Heart left ventricle (tissue), 16 donors: ENCODE data around the gene MGME1. TPM values are rescaled to one million over a fixed set of nuclear protein-coding genes. Genes with fewer than 3 reads are reported as not detected.

Experiments used
- ATAC-seq, 4 donors: fragments of 200-7000 bp; cut with Tn5 transposase; one replicate each; pipeline ENCODE4 v1.9.1; 2020 to 2022; ENCODE audit warnings: moderate library complexity in 4 of 4, mild to moderate bottlenecking in 3 of 4, moderate number of reproducible peaks in 1 of 4
- DNase-seq, 5 donors: peaks; one replicate each; pipeline ENCODE4 v3.0.0-alpha.2; 2020
- H3K27ac ChIP-seq, 12 donors: fragments of 200-600 bp; sonication (generic) in 4 of 12; one replicate each; pipeline versions ENCODE4 v1.5.0 to v1.8.0; 2016 to 2022; ENCODE audit warnings: mild to moderate bottlenecking in 2 of 12
- H3K27me3 ChIP-seq, 9 donors: fragments of 200-600 bp; sonication (generic) in 2 of 9; one replicate each; pipeline versions ENCODE4 v1.5.1 to v1.8.0; 2016 to 2022; ENCODE audit warnings: mild to moderate bottlenecking in 3 of 9
- H3K36me3 ChIP-seq, 9 donors: fragments of 200-600 bp; sonication (generic) in 2 of 9; one replicate each; pipeline versions ENCODE4 v1.5.0 to v1.8.0; 2018 to 2022; ENCODE audit warnings: mild to moderate bottlenecking in 2 of 9
- H3K4me1 ChIP-seq, 12 donors: fragments of 200-600 bp; sonication (generic) in 4 of 12; one replicate each; pipeline versions ENCODE4 v1.5.0 to v1.8.0; 2016 to 2022; ENCODE audit warnings: mild to moderate bottlenecking in 3 of 12
- H3K4me3 ChIP-seq, 12 donors: fragments of 200-600 bp; sonication (generic) in 4 of 12; one replicate each; pipeline versions ENCODE4 v1.5.0 to v1.8.0; 2017 to 2022; ENCODE audit warnings: mild to moderate bottlenecking in 9 of 12, moderate library complexity in 4 of 12
- H3K9me3 ChIP-seq, 12 donors: fragments of 200-600 bp; sonication (generic) in 4 of 12; one replicate each; pipeline versions ENCODE4 v1.5.0 to v1.8.0; 2016 to 2022; ENCODE audit warnings: mild to moderate bottlenecking in 1 of 12
- CTCF ChIP-seq, 12 donors: fragments of 200-600 bp; sonication (generic) in 4 of 12; IDR thresholded peaks; one replicate each; pipeline versions ENCODE4 v1.5.0 to v1.8.0; 2018 to 2022; ENCODE audit warnings: antibody characterized with exemption in 12 of 12, mild to moderate bottlenecking in 5 of 12
- POLR2A ChIP-seq, 2 donors: fragments of 450-650 bp; IDR thresholded peaks; one replicate each; pipeline ENCODE4 v1.6.1; 2017; ENCODE audit warnings: antibody characterized with exemption in 2 of 2, mild to moderate bottlenecking in 2 of 2, moderate library complexity in 2 of 2
- WGBS, 4 donors: extraction: QIAGEN DNeasy Blood & Tissue Kit in 2 of 4; methylation state at CpG; one replicate each; pipeline versions ENCODE4 v1.1.5 to v1.1.7; 2013 to 2018; 5-methylcytosine and 5-hydroxymethylcytosine counted together
- intact Hi-C, 10 donors: fragments of 100-400 bp; cut with DNase I; formaldehyde crosslinking; loops; one replicate each; pipeline versions ENCODE4 v1.11.1 to v1.14.2; 2022
- polyA plus RNA-seq, 2 donors: library from polyadenylated mRNA; stranded (reverse); fragments of 200-250 nt; gene quantifications; one replicate each; pipeline ENCODE4 v1.2.3, GENCODE V29; 2013
- total RNA-seq, 9 donors: library from RNA; depleted of rRNA in 2 of 9; stranded (reverse); fragments of >200 nt in 2 of 9; fragmentation: NEBNext Ultra II Directional in 3 of 9; extraction: Animal tissue kit (Norgen Biotek cat#: 25700) in 3 of 9; gene quantifications; one replicate each; pipeline versions ENCODE4 v1.1.0 to v1.2.4, GENCODE V29; 2016 to 2023
- donor health status: ischemic (EF 13 %, LVEDD 7.1; RV severe dilation, severe dysfunction).
- donor health status: healthy with polysubstance abuse.
- donor health status: DM: no; HTN: yes; CAD: no.
- donor health status: DM: no; HTN: no; CAD: no.
- donor health status: ischemic (EF 25% LVEDD 6.9; RV normal size, moderate dysfunction).
- donor health status: ischemic (EF 25% LVEDD 5.7; RV mildly dilated, moderate dysfunction).
- donor health status: healthy.
- donor health status: DM: yes; HTN: yes; CAD: no.
- donor health status: ischemic (EF 35%, LVEDD 5.7; RV mildly dilated, moderate dysfunction).
- donor health status: nonischemic (EF 11% LVEDD 7.7; RV severe dilation, severe dysfunction).
- donor health status: DM: yes; HTN: yes; CAD: no.
- donor health status: PGD.
- donor health status: ischemic (EF 29% LVEDD 5.4; RV normal size, mild dysfunction).
- donor health status: nonischemic (EF 23%, LVEDD 6.1; RV moderate dilation, normal function).

The MGME1 gene
- total and polyA plus RNA-seq, 11 donors, result 7.7 to 22.0 (median 10.9) TPM

GRCh38 chr20:17987988-17988387, 19.2 kb downstream of the MGME1 start:
- 97 to 100% (median 99%) methylated on average over 3 of the region's 3 CpGs for WGBS, 4 donors
- TF ChIP-seq CTCF (IDR thresholded peaks at IDR 0.05) (no peak), POLR2A (IDR thresholded peaks at IDR 0.05) (no peak)
- H3K4me3 ChIP-seq, result no peak overlapping the region
- no peak overlapping the region for H3K27ac ChIP-seq
- H3K36me3 ChIP-seq, result peaks cover 0 to 54% (median 26%) of the 10 kb centered on the region in 9 donors
- intact Hi-C loops, result no loop called here
- H3K9me3 ChIP-seq, result no peaks in the 10 kb centered on the region
- no peak for ATAC-seq
- no peak for DNase-seq
- no peaks in the 10 kb centered on the region for H3K4me1 ChIP-seq
- no peaks in the 10 kb centered on the region for H3K27me3 ChIP-seq

GRCh38 chr20:17990278-17990972, 21.6 kb downstream of the MGME1 start:
- no peak overlapping the region for H3K27ac ChIP-seq
- ATAC-seq (no peak), DNase-seq (no peak)
- H3K27me3 ChIP-seq, result no peaks in the 10 kb centered on the region
- H3K9me3 ChIP-seq, result no peaks in the 10 kb centered on the region
- TF ChIP-seq POLR2A (IDR thresholded peaks at IDR 0.05) (no peak), CTCF (IDR thresholded peaks at IDR 0.05) (no peak)
- H3K4me1 ChIP-seq, result no peaks in the 10 kb centered on the region
- H3K4me3 ChIP-seq, result no peak overlapping the region
- H3K36me3 ChIP-seq, result peaks cover 0 to 44% (median 26%) of the 10 kb centered on the region in 9 donors
- WGBS, 4 donors, result 87 to 92% (median 90%) methylated on average over 9 to 10 of the region's 10 CpGs
- intact Hi-C loops, result loop anchor here in 7 of 10 donors (5.0 to 10.0 kb wide), 5 partner anchors 88 to 486 kb away; partner anchors contain the start of gene BFSP1 (in 5 of the 7)

- H3K9me3 ChIP-seq, result no peaks in the 10 kb centered on the region
- ATAC-seq (no peak), DNase-seq (no peak)
- TF ChIP-seq POLR2A (IDR thresholded peaks at IDR 0.05), result no peak
- TF ChIP-seq CTCF (IDR thresholded peaks at IDR 0.05), result no peak
- H3K4me3 ChIP-seq, result no peak overlapping the region
- no peak overlapping the region for H3K27ac ChIP-seq
- H3K4me1 ChIP-seq, result peaks cover 0 to 7% (median 0%) of the 10 kb centered on the region in 12 donors
- intact Hi-C loops, result loop anchor here in 7 of 10 donors (5.0 to 10.0 kb wide), 5 partner anchors 90 to 487 kb away; partner anchors contain the start of gene BFSP1 (in 5 of the 7)
- H3K27me3 ChIP-seq, result no peaks in the 10 kb centered on the region
- 85 to 93% (median 90%) methylated on average over 6 of the region's 6 CpGs for WGBS, 4 donors
- H3K36me3 ChIP-seq, result peaks cover 0 to 41% (median 21%) of the 10 kb centered on the region in 9 donors
Measured at GRCh38 chr20:17992224-17992637, 23.4 kb downstream of the MGME1 start.

- Histone ChIP-seq H3K36me3 (peaks cover 0 to 37% (median 21%) of the 10 kb centered on the region in 9 donors), H3K27me3 (no peaks in the 10 kb centered on the region), H3K27ac (no peak overlapping the region), H3K9me3 (no peaks in the 10 kb centered on the region), H3K4me3 (no peak overlapping the region), H3K4me1 (peaks cover 0 to 7% (median 0%) of the 10 kb centered on the region in 12 donors)
- DNase-seq (no peak), ATAC-seq (no peak)
- WGBS, 4 donors, result 66 to 73% (median 70%) methylated on average over 5 of the region's 5 CpGs
- intact Hi-C loops, result loop anchor here in 7 of 10 donors (5.0 to 10.0 kb wide), 5 partner anchors 91 to 488 kb away; partner anchors contain the start of gene BFSP1 (in 5 of the 7)
- TF ChIP-seq POLR2A (IDR thresholded peaks at IDR 0.05), result no peak
- TF ChIP-seq CTCF (IDR thresholded peaks at IDR 0.05), result no peak
Measured at GRCh38 chr20:17992847-17993513, 24.2 kb downstream of the MGME1 start.
